Midbrain (tissue), 1 donor: ENCODE data around the gene USF3.

Source experiments
- DNase-seq: peaks from one replicate; lab custom pipeline; 2025; lab: John Stamatoyannopoulos, UW

Gene USF3

DNA sequence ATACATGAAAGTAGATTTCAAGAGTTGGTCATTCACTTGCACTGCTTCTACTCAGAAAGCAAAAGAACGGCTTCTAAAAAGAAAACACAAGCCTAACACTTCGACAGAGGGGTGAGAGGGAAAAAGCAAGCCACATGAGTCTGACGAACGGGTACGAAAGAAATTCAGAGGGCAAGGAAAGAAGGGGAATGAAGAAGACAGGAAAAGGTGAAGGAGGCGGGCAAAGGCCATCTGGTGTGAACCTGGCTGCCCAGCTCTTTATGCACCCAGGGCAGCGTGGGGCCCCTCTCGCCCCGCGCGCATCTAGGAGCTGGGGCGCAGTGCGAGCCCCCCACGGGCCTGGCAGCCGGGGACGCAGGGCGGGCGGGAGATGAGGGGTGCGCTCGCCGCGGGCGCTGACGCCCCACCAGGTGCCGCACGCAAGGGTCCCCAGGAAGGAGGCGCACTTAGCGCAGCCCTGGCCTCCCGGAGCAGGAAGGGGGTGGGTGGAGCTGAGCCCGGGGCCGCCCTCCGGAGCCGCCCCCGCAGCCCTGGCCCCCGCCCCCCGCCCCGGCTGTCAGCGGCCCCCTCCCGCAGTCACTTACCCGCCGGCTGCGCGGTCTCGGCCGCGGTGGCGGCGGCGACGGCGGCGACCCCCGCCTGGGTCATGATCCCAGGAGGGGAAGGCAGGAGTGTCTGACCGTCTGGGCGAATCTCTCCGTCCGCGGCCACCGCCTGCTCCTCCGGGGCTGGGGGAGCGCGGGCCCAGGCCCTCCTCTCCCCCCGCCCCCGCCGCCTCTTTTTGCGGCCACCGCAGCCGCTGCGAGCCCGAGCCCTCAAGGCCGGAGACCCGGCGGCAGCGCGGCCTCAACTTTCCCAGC lies at the start of gene USF3:
TSS of gene USF3 (minus strand) at position 857 of the 860 bp plus-strand sequence. CDS start 21,764 bp downstream, outside the sequence.
- DNase-seq = peak; percentile 58

- peak; percentile 89 for DNase-seq
Measured at GRCh38 chr3:113745756-113746547, 49.5 kb upstream of the USF3 start, which contains the start of gene NAA50. Gene NAA50, minus strand, starts transcription at chr3:113746249. Its CDS starts 300 bp downstream, at chr3:113745949.

- DNase-seq = peak; percentile 73
Measured at GRCh38 chr3:113744941-113745755, 48.7 kb upstream of the USF3 start.

- no peak for DNase-seq
Measured at GRCh38 chr3:113743006-113743630, 46.7 kb upstream of the USF3 start.

GRCh38 chr3:113741620-113742019 lies 45.2 kb upstream of the USF3 start:
- DNase-seq = no peak

DNA sequence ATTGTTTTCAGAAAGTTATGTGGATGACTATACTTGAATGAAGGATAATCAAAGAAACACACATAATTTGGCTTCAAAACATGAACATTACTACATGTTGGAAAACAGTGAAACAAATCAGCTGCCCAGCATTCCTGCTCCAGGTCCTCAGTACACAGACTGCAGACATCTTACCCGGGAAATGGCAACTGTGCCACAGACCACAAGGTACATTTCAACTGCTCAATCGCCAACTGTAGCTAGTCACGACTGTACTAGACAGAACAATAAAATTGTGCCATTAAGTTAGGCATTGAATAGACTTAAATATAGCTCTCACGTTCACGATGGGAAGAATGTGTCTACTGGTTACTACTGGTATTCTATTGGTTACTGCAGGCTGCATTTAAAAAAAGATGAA lies 44.6 kb upstream of the USF3 start:
- no peak for DNase-seq

DNA sequence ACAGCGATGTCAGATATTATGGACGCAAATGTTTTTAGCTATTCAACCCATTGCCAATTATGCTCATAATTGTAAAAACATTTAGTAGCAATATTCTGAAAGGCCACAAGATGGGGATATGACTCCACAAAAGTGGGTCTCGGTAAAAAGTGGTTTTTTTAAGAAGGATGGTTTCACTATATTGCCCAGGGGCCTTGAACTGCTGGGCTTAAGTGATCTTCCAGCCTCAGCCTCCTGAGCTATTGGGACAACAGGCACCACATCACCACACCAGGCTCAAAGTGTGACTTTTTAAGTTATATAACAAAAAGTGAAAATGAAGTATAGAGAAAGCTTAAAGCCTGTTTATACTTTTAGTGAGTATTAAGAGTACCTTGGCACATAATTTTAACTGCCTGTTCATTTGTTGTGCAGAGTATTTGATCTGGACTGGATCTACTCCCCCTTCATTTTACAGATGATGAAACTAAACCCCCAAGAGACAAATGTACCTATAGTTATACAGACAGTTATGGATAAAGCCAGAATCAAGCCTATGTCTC lies 40.2 kb upstream of the USF3 start:
- DNase-seq = peak; percentile 68

DNA sequence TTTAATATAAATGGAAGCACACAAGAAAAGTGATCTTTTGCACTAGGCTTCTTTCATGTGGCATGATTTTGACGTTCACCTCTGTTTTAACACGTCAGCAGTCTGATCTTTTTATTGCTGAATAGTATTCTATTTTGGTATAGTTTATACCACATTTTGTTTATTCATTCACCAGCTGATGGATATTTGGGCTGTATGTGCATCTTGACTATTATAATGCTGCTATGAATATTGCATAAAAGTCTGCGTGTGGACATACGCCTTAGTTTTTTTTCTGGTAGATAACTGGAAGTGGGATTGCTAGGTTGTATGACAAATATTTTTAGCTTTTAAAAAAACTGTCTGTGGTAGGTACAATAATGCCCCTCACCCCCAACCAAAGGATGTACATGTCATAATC lies 35.3 kb upstream of the USF3 start:
- DNase-seq = no peak

DNA sequence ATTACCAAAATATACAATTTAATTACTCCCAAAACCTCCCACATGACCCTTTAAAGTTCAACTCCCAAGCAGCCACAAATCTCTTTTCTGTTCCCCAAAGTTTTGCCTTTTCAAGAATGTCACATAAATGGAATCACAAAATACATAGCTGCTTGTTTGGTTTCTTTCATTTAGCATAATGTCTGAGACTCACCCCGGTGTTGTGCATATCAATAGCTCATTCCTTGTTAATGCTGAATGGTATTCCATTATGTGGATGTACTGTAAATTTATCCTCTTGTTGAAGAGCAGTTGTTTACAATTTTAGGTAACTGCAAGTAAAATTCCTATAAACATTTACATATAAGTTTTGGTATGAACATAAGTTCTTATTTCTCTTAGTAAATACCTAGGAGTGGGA lies 34.1 kb upstream of the USF3 start:
- DNase-seq = no peak

DNA sequence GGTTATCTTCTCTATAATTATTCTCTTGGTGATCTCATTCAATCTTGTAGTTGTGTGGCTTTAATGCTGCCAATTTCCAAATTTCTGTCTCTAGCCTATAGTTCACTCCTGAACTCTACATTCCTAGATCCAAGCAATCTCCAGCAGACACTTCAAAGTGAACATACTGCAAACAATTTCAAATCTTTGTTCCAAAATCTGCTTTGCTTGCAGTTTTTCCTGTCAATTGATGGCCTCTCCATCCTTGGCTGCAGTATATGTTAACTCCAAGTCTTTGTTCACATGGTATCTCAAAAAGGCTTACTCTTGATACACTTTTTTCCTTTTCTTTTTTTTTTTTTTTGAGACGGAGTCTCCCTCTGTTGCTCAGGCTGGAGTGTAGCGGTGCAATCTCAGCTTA lies 32.2 kb upstream of the USF3 start:
- no peak for DNase-seq

GRCh38 chr3:113721636-113722035 lies 25.2 kb upstream of the USF3 start:
- no peak for DNase-seq

DNA sequence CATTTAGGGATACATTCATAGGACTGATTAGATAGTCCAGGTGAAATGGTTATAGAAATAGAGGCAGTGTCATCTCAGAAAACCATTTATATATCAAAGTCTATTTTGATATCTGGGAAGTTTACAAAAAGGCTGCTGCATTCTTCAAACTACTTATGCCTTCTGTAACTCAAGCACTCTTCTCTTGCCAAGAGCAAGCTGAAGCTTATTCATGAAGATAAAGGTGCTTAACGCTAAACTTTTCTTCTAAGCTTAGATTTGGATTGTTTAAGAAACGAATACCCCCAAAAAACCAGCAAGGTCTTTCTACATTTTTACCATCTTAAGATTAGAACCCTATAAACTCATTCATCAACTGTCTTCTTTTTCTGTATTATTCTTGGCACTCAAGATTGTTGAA lies 23.3 kb upstream of the USF3 start:
- no peak for DNase-seq

GRCh38 chr3:113719294-113719693 lies 22.9 kb upstream of the USF3 start:
- DNase-seq = no peak

DNA sequence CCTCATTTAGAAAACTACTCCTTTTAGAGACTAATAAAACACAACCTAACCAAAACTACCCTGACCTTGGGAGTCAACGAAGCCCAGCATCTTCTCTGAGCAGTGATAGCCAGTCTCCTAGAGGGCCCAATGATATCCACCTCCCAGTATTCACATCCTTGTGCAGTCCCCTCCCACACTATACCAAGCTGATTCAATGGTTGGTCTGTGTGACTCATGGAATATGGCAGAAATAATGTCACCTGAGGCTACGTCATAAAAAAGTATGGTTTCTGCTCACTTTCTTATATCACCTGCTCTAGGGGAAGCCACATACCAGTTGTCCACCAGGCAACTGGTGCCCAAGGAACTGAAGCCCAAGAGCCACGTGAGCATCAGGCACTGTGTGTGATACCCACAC lies 21.4 kb upstream of the USF3 start:
- DNase-seq = no peak

DNA sequence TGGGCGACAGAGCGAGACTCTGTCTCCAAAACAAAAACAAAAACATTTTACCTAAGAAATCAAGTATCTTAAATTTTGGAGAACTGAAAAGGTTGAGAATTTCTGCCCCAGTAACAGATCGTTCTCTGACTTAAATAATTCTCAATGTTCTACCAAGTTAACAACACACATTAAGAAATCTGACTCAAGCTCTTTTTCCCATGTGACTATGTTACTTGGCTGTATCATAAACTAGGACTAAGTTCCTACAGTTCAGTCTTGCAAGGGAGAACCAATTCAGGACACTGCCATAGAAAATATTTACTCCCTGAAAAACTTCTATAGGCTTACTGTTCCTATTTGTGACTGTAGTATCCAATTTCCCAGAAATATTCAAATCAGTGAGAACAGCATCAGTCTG lies 20.9 kb upstream of the USF3 start:
- DNase-seq = no peak

DNA sequence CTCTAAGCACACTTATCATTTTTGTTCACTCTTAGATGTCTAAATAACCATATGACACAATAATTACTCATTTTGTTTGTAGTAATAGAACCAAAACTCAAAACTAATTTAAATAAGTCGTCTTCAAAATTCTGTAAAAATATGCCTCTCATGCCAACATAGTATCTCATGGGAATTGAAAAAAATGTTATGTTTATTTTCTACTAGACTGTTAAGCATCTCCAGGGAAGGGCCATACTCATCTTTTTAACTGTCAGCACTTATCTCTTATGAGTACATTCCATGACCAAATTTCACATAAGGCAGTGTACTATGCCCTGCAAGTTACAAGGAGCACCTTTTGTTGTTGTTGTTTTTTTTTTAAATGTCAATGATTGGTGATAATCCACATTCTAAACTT lies 18.3 kb upstream of the USF3 start:
- no peak for DNase-seq

GRCh38 chr3:113712129-113712528 lies 15.7 kb upstream of the USF3 start:
- no peak for DNase-seq

GRCh38 chr3:113707835-113708234 lies 11.4 kb upstream of the USF3 start:
- no peak for DNase-seq

DNA sequence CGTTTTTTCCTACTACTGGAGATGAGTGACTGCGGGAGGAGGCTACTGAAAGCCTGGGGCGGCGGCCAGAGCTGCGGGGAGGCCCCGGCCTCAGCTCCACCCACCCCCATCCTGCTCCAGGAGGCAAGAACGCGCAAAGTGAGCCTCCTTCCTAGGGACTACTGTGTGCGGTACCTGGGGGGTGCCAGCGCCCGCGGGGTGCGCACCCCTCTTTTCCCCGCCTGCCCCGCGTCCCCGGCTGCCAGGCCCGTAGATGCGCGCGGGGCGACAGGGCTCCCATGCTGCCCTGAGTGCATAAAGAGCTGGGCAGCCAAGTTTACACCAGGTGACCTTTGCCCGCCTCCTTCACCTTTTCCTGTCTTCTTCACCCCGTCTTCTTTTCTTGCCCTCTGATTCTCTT lies 2.5 kb upstream of the USF3 start:
- no peak for DNase-seq

GRCh38 chr3:113698213-113698742 lies 1.8 kb upstream of the USF3 start:
- no peak for DNase-seq

GRCh38 chr3:113697500-113698090 lies 1.2 kb upstream of the USF3 start:
- peak; percentile 48 for DNase-seq
